HG02763 (cell line): ENCODE data around the gene ANKRD34A.
"Not testable (repeated sequence)": the region's sequence is repeated elsewhere in the genome, so short reads cannot be mapped to it uniquely, and the experiment has no call there.

Experiments used
- ATAC-seq: cut with Tn5 transposase; IDR thresholded peaks from one replicate; pipeline ENCODE4 v1.9.1; 2021; ENCODE audit warnings: mild to moderate bottlenecking, moderate library complexity; ENCODE audit not compliant: unreplicated experiment

The ANKRD34A gene

GRCh38 chr1:145949219-145949618 is 15.2 kb downstream of the ANKRD34A start:
- ATAC-seq: no peak

GRCh38 chr1:145947551-145947950 is 16.8 kb downstream of the ANKRD34A start:
- ATAC-seq: no peak

- no peak for ATAC-seq
These were observed 17.8 kb downstream of the ANKRD34A start for GRCh38 chr1:145946477-145946986.

GRCh38 chr1:145944532-145944931 is 19.8 kb downstream of the ANKRD34A start:
- no peak for ATAC-seq

GRCh38 chr1:145942871-145943270 is 21.5 kb downstream of the ANKRD34A start:
- ATAC-seq: no peak

- ATAC-seq: no peak
These were observed 22.0 kb downstream of the ANKRD34A start for GRCh38 chr1:145942405-145942804.

GRCh38 chr1:145937436-145937835 is 26.9 kb downstream of the ANKRD34A start:
- ATAC-seq: no peak

GRCh38 chr1:145936247-145936646 is 28.1 kb downstream of the ANKRD34A start:
- ATAC-seq: no peak

GRCh38 chr1:145935708-145936107 is 28.7 kb downstream of the ANKRD34A start:
- no peak for ATAC-seq

- ATAC-seq: not testable (repeated sequence)
These were observed 31.8 kb downstream of the ANKRD34A start for GRCh38 chr1:145932522-145933009.

GRCh38 chr1:145927916-145928643 is 36.3 kb downstream of the ANKRD34A start:
- ATAC-seq: no peak

- ATAC-seq: peak; percentile 96
These were observed 37.1 kb downstream of the ANKRD34A start, which contains the start of gene RBM8A for GRCh38 chr1:145927063-145927886. Gene RBM8A, minus strand, starts transcription at chr1:145927484. Its CDS starts 58 bp downstream, at chr1:145927426.

GRCh38 chr1:145926686-145927062 is 37.7 kb downstream of the ANKRD34A start:
- ATAC-seq: peak; percentile 2

GRCh38 chr1:145922266-145922665 is 42.1 kb downstream of the ANKRD34A start:
- no peak for ATAC-seq

GRCh38 chr1:145920297-145920696 is 44.1 kb downstream of the ANKRD34A start:
- not testable (repeated sequence) for ATAC-seq

- peak; percentile 8 for ATAC-seq
These were observed 45.1 kb downstream of the ANKRD34A start for GRCh38 chr1:145918992-145919939.

GRCh38 chr1:145918144-145918991 is 46.0 kb downstream of the ANKRD34A start, which contains the start of gene PEX11B:
Gene PEX11B, minus strand, starts transcription at chr1:145918717. Its CDS starts 29 bp downstream, at chr1:145918688.
- peak; percentile 89 for ATAC-seq

- no peak for ATAC-seq
These were observed 46.8 kb downstream of the ANKRD34A start for GRCh38 chr1:145917595-145917994.

- ATAC-seq: no peak
These were observed 47.6 kb downstream of the ANKRD34A start for GRCh38 chr1:145916745-145917144.
